ENCODE measurements around the gene SLC6A11.
A peak's percentile ranks its signal among the peaks of the same experiment; 100 is the strongest.

SLC6A11 gene

GRCh38 chr3:10852066-10852808 is 36.2 kb downstream of the SLC6A11 start:
- TF ChIP-seq CTCF (IDR thresholded peaks at IDR 0.05; ENCODE audit: insufficient read depth, missing control alignments), result no peak
- FAIRE-seq, result no peak
- no peak for DNase-seq (ENCODE audit: insufficient read length, low spot score)

GRCh38 chr3:10855083-10855870 is 39.2 kb downstream of the SLC6A11 start:
- FAIRE-seq (no peak), DNase-seq (ENCODE audit: insufficient read length, low spot score) (no peak)
- TF ChIP-seq CTCF (IDR thresholded peaks at IDR 0.05; ENCODE audit: insufficient read depth, missing control alignments), result no peak

- FAIRE-seq (no peak), DNase-seq (ENCODE audit: insufficient read length, low spot score) (no peak)
- TF ChIP-seq CTCF (IDR thresholded peaks at IDR 0.05; ENCODE audit: insufficient read depth, missing control alignments), result peak; percentile 14
Observed at GRCh38 chr3:10855871-10856662, 40.0 kb downstream of the SLC6A11 start.

- TF ChIP-seq CTCF (IDR thresholded peaks at IDR 0.05; ENCODE audit: insufficient read depth, missing control alignments), result no peak
- FAIRE-seq, result no peak
- no peak for DNase-seq (ENCODE audit: insufficient read length, low spot score)
Observed at GRCh38 chr3:10857235-10857634, 41.2 kb downstream of the SLC6A11 start.

GRCh38 chr3:10858091-10858490 is 42.1 kb downstream of the SLC6A11 start:
- no peak for TF ChIP-seq CTCF (IDR thresholded peaks at IDR 0.05; ENCODE audit: insufficient read depth, missing control alignments)
- FAIRE-seq (no peak), DNase-seq (ENCODE audit: insufficient read length, low spot score) (no peak)

- TF ChIP-seq CTCF (IDR thresholded peaks at IDR 0.05; ENCODE audit: insufficient read depth, missing control alignments), result no peak
- FAIRE-seq (no peak), DNase-seq (ENCODE audit: insufficient read length, low spot score) (no peak)
Observed at GRCh38 chr3:10867384-10867783, 51.4 kb downstream of the SLC6A11 start.

All from D721Med (cell line).